ENCODE results near the gene EIF4E3. TPM values are rescaled to one million over a fixed set of nuclear protein-coding genes. Genes with fewer than 3 reads are reported as not detected.

Gene EIF4E3
- total and polyA plus RNA-seq, 10 of the 15 experiments (the other 5 are each of a cell fraction or from before 2014, with no cell fraction given) = 0.05 to 0.38 (median 0.16) TPM; not detected in 1

DNA sequence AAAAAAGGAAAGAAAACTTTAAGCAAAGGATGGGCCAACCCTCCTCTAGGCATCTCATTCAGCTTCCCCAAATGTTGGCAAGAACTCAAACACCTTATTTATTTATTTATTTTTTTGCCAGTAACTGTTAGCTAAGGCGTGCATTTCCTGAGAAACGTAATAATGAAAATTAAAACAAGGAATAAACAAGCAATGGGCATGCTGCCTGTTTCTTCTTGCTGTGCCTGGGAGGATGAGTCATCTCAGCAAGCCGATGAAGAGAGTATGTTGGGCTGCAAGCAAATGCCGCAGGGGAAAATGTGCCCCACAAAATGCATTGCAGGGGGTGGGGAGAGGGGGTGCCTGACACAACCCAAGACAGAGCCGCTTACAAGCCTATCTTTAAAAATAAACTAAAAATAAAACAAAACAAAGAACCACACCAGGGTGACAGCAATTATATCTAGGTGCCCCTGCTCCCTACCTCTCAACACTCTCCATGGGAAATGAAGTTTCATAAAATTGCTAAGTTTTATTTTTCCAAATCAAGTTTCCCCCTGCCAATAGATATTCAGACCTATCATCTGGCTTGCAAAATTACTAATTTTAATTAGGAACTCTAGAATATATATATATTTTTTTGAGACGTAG is 40.3 kb downstream of the EIF4E3 start:
- no peak for FAIRE-seq
- ChIA-PET CTCF (no interaction called here), POLR2A (interaction anchor here (0.5 kb wide), 1 partner anchor 690 kb away, joined by 3 read pairs; no protein-coding TSS in a partner anchor), SMC1A (ENCODE audit: uncharacterized antibody, unreplicated experiment) (no interaction called here), RAD21 (ENCODE audit: unreplicated experiment) (no interaction called here)
- H3K4me1 ChIP-seq (ENCODE audit: control insufficient read depth, insufficient read depth, low read length) = no peaks in the 10 kb centered on the region
- H3K79me2 ChIP-seq (ENCODE audit: control insufficient read depth, insufficient read depth, low read length) = no peaks in the 10 kb centered on the region
- no peaks in the 10 kb centered on the region for H4K20me1 ChIP-seq (ENCODE audit: control insufficient read depth, insufficient read depth)
- in situ Hi-C loops (cut with MboI) = no loop called here
- H2AFZ ChIP-seq (ENCODE audit: control insufficient read depth, low read depth, low read length) = no peak overlapping the region
- H3K4me2 ChIP-seq (ENCODE audit: control insufficient read depth, insufficient read depth) = no peak overlapping the region
- no peak for DNase-seq (ENCODE audit: low read depth, low spot score)
- TF ChIP-seq, protein P1, sequence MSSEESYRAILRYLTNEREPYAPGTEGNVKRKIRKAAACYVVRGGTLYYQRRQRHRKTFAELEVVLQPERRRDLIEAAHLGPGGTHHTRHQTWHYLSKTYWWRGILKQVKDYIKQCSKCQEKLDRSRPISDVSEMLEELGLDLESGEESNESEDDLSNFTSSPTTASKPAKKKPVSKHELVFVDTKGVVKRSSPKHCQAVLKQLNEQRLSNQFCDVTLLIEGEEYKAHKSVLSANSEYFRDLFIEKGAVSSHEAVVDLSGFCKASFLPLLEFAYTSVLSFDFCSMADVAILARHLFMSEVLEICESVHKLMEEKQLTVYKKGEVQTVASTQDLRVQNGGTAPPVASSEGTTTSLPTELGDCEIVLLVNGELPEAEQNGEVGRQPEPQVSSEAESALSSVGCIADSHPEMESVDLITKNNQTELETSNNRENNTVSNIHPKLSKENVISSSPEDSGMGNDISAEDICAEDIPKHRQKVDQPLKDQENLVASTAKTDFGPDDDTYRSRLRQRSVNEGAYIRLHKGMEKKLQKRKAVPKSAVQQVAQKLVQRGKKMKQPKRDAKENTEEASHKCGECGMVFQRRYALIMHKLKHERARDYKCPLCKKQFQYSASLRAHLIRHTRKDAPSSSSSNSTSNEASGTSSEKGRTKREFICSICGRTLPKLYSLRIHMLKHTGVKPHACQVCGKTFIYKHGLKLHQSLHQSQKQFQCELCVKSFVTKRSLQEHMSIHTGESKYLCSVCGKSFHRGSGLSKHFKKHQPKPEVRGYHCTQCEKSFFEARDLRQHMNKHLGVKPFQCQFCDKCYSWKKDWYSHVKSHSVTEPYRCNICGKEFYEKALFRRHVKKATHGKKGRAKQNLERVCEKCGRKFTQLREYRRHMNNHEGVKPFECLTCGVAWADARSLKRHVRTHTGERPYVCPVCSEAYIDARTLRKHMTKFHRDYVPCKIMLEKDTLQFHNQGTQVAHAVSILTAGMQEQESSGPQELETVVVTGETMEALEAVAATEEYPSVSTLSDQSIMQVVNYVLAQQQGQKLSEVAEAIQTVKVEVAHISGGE (CRISPR knock-in tag; IDR thresholded peaks at IDR 0.05) = no peak
- TF ChIP-seq HCFC1 (IDR thresholded peaks at IDR 0.05; ENCODE audit: low read length) = no peak
- TF ChIP-seq, protein P2, sequence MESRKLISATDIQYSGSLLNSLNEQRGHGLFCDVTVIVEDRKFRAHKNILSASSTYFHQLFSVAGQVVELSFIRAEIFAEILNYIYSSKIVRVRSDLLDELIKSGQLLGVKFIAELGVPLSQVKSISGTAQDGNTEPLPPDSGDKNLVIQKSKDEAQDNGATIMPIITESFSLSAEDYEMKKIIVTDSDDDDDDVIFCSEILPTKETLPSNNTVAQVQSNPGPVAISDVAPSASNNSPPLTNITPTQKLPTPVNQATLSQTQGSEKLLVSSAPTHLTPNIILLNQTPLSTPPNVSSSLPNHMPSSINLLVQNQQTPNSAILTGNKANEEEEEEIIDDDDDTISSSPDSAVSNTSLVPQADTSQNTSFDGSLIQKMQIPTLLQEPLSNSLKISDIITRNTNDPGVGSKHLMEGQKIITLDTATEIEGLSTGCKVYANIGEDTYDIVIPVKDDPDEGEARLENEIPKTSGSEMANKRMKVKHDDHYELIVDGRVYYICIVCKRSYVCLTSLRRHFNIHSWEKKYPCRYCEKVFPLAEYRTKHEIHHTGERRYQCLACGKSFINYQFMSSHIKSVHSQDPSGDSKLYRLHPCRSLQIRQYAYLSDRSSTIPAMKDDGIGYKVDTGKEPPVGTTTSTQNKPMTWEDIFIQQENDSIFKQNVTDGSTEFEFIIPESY (IDR thresholded peaks at IDR 0.05) = no peak
- TF ChIP-seq, protein P3, sequence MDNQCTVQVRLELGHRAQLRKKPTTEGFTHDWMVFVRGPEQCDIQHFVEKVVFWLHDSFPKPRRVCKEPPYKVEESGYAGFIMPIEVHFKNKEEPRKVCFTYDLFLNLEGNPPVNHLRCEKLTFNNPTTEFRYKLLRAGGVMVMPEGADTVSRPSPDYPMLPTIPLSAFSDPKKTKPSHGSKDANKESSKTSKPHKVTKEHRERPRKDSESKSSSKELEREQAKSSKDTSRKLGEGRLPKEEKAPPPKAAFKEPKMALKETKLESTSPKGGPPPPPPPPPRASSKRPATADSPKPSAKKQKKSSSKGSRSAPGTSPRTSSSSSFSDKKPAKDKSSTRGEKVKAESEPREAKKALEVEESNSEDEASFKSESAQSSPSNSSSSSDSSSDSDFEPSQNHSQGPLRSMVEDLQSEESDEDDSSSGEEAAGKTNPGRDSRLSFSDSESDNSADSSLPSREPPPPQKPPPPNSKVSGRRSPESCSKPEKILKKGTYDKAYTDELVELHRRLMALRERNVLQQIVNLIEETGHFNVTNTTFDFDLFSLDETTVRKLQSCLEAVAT (IDR thresholded peaks at IDR 0.05) = no peak
- no peak for TF ChIP-seq NBN (IDR thresholded peaks at IDR 0.05)
- no peak for TF ChIP-seq CHD2 (IDR thresholded peaks at IDR 0.05; ENCODE audit: borderline replicate concordance, low read depth, low read length)
- TF ChIP-seq, protein P4, sequence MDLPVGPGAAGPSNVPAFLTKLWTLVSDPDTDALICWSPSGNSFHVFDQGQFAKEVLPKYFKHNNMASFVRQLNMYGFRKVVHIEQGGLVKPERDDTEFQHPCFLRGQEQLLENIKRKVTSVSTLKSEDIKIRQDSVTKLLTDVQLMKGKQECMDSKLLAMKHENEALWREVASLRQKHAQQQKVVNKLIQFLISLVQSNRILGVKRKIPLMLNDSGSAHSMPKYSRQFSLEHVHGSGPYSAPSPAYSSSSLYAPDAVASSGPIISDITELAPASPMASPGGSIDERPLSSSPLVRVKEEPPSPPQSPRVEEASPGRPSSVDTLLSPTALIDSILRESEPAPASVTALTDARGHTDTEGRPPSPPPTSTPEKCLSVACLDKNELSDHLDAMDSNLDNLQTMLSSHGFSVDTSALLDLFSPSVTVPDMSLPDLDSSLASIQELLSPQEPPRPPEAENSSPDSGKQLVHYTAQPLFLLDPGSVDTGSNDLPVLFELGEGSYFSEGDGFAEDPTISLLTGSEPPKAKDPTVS (IDR thresholded peaks at IDR 0.05; ENCODE audit: low read depth, low read length) = no peak
- TF ChIP-seq SREBF1 (IDR thresholded peaks at IDR 0.05; ENCODE audit: low read length) = no peak
- TF ChIP-seq EP300 (IDR thresholded peaks at IDR 0.05; ENCODE audit: borderline replicate concordance in 1 of 2, control insufficient read depth in 1 of 2, low read depth in 2 of 2, low read length in 2 of 2) = no peak
- TF ChIP-seq DPF2 (IDR thresholded peaks at IDR 0.05) = no peak
- no peak for TF ChIP-seq YY1 (IDR thresholded peaks at IDR 0.05; ENCODE audit: low read depth, low read length)
- H3K36me3 ChIP-seq (ENCODE audit: control insufficient read depth in 2 of 2, insufficient read depth in 2 of 2, low read length in 1 of 2) = no peaks in the 10 kb centered on the region
- H3K4me3 ChIP-seq = no peak overlapping the region
- H3K27ac ChIP-seq (ENCODE audit: control insufficient read depth, insufficient read depth) = no peak overlapping the region
- H3K9me3 ChIP-seq (replicated peaks; ENCODE audit: control insufficient read depth, insufficient read depth, low read length) = no peaks in the 10 kb centered on the region
- no peak overlapping the region for H3K9ac ChIP-seq (ENCODE audit: control insufficient read depth, insufficient read depth, low read length)
- no peak for ATAC-seq
- H3K27me3 ChIP-seq (replicated peaks in 1 of 2; ENCODE audit: control insufficient read depth in 2 of 2, insufficient read depth in 2 of 2, low read length in 1 of 2) = peaks cover 0 to 2% of the 10 kb centered on the region in 2 experiments; a peak in 2 of 4 replicates
- BruUV-seq (replicated peaks) = no TSS peak
- intact Hi-C loops (cut with micrococcal nuclease; ENCODE audit: unreplicated experiment) = no loop called here
- WGBS (ENCODE audit: insufficient coverage, insufficient replicate concordance, low lambda C conversion rate, missing lambda C conversion rate) = 39% methylated on average over 6 of the region's 6 CpGs

All from GM12878 (cell line).